GM19438 (cell line): ENCODE measurements around the gene NSMF.

Experiments used
- ATAC-seq: cut with Tn5 transposase; IDR thresholded peaks from one replicate; pipeline ENCODE4 v1.9.1; 2021; ENCODE audit warnings: low read depth; ENCODE audit not compliant: unreplicated experiment

NSMF gene

GRCh38 chr9:137434498-137435380 is 24.4 kb downstream of the NSMF start:
- no peak for ATAC-seq

- ATAC-seq, result no peak
Observed at GRCh38 chr9:137433916-137434431, 25.2 kb downstream of the NSMF start.

- no peak for ATAC-seq
Observed at GRCh38 chr9:137433349-137433915, 25.7 kb downstream of the NSMF start.

- no peak for ATAC-seq
Observed at GRCh38 chr9:137432687-137433348, 26.3 kb downstream of the NSMF start.

- ATAC-seq, result no peak
Observed at GRCh38 chr9:137431416-137431931, 27.7 kb downstream of the NSMF start.

GRCh38 chr9:137430723-137431415 is 28.3 kb downstream of the NSMF start:
- no peak for ATAC-seq

GRCh38 chr9:137429974-137430722 is 29.0 kb downstream of the NSMF start:
- ATAC-seq, result no peak

GRCh38 chr9:137429546-137429890 is 29.6 kb downstream of the NSMF start:
- ATAC-seq, result no peak

GRCh38 chr9:137428841-137429545 is 30.1 kb downstream of the NSMF start:
- no peak for ATAC-seq

- ATAC-seq, result no peak
Observed at GRCh38 chr9:137428311-137428630, 30.9 kb downstream of the NSMF start.

- ATAC-seq, result no peak
Observed at GRCh38 chr9:137427454-137428310, 31.5 kb downstream of the NSMF start.

- ATAC-seq, result no peak
Observed at GRCh38 chr9:137426018-137426681, 33.0 kb downstream of the NSMF start.

GRCh38 chr9:137423514-137424291 is 35.4 kb downstream of the NSMF start:
- ATAC-seq, result peak; percentile 29

- ATAC-seq, result peak; percentile 54
Observed at GRCh38 chr9:137422604-137423513, 36.3 kb downstream of the NSMF start, which contains the start of the genes EXD3 and NOXA1. Gene EXD3 (minus strand): TSS chr9:137423162. CDS start chr9:137395357, 27,805 bp downstream. Gene NOXA1 (plus strand): TSS chr9:137423393. CDS start chr9:137423530, 137 bp downstream.

- no peak for ATAC-seq
Observed at GRCh38 chr9:137421838-137422603, 37.1 kb downstream of the NSMF start.
